Glutamatergic neuron (in vitro differentiated cells): ENCODE results near the gene CCNK. TPM values are rescaled to one million over a fixed set of nuclear protein-coding genes. Genes with fewer than 3 reads are reported as not detected.

Experiments
- DNase-seq: peaks from one replicate; pipeline ENCODE4 v3.0.0; 2022
- H3K27ac Mint-ChIP-seq: one replicate; pipeline ENCODE4 v1.8.0; 2020; ENCODE audit warnings: mild to moderate bottlenecking, mixed read lengths, inconsistent platforms; ENCODE audit not compliant: unreplicated experiment
- H3K27me3 Mint-ChIP-seq: one replicate; pipeline ENCODE4 v1.8.0; 2020; ENCODE audit warnings: mild to moderate bottlenecking, moderate library complexity, mixed read lengths, inconsistent platforms; ENCODE audit not compliant: unreplicated experiment
- H3K36me3 Mint-ChIP-seq: one replicate; pipeline ENCODE4 v1.8.0; 2020; ENCODE audit warnings: mild to moderate bottlenecking, mixed read lengths, inconsistent platforms; ENCODE audit not compliant: unreplicated experiment
- H3K4me1 Mint-ChIP-seq: one replicate; pipeline ENCODE4 v1.8.0; 2020; ENCODE audit warnings: mild to moderate bottlenecking, low read depth, mixed read lengths, inconsistent platforms; ENCODE audit not compliant: unreplicated experiment
- H3K4me3 Mint-ChIP-seq: one replicate; pipeline ENCODE4 v1.8.0; 2020; ENCODE audit warnings: mild to moderate bottlenecking, mixed read lengths, inconsistent platforms; ENCODE audit not compliant: unreplicated experiment
- H3K9me3 Mint-ChIP-seq: one replicate; pipeline ENCODE4 v1.8.0; 2020; ENCODE audit warnings: mild to moderate bottlenecking, moderate library complexity, mixed read lengths, inconsistent platforms; ENCODE audit not compliant: unreplicated experiment
- total RNA-seq: library from RNA; stranded (reverse); fragmentation: NEBNext Ultra II Directional; extraction: Animal tissue kit (Norgen Biotek cat#: 25700); gene quantifications from one replicate; pipeline ENCODE4 v1.2.1, GENCODE V29; 2021; ENCODE audit not compliant: unreplicated experiment
- TF ChIP-seq, protein P1 (sequence below): fragments of 200-600 bp; sonication (generic); IDR thresholded peaks from one replicate; pipeline ENCODE4 v1.5.0; 2021; ENCODE audit not compliant: partially characterized antibody, unreplicated experiment

The CCNK gene
- total RNA-seq, 1 donor from 2014 or later: 47.2 TPM

DNA sequence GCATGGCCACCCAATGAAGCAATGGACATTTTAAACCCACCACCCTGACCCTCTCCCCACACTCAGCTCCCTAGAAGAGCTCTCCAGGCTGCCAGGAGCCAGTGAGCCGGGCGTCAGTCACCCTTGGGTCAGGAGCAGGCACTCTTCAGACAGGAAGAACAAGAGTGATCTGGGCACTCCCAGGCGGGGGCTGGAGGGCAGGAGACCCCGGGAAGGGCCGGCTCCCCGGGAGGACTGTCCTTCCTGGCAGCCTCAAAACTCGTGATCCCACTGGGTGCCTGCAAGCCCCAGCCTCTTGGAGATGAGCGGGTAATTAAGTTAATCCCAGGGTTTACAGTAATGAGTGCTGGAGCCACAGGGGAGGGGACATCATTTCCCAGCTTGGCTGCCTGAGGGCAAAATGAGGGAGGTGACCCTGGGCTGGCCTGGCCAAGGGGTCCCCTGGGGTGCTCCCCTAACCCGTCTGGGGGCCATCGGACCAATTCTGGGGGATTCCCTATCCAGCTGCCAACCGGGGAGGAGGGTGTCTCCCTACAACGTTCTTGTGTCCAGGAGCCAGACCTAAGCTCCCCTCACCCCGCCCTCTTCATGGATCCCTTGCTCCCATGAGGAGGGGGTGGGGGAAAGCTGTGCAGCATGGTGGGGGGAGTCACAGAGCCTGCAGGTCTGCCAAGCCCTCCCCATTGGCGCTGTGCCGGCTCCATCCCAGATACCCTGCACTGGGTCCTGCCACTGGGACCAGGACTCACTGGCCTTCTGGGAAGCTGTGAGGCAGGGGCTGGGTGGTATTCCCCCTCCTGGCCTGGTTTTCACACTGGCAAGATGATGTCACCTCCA lies 59.2 kb downstream of the CCNK start:
- DNase-seq: no peak
- TF ChIP-seq, protein P1, sequence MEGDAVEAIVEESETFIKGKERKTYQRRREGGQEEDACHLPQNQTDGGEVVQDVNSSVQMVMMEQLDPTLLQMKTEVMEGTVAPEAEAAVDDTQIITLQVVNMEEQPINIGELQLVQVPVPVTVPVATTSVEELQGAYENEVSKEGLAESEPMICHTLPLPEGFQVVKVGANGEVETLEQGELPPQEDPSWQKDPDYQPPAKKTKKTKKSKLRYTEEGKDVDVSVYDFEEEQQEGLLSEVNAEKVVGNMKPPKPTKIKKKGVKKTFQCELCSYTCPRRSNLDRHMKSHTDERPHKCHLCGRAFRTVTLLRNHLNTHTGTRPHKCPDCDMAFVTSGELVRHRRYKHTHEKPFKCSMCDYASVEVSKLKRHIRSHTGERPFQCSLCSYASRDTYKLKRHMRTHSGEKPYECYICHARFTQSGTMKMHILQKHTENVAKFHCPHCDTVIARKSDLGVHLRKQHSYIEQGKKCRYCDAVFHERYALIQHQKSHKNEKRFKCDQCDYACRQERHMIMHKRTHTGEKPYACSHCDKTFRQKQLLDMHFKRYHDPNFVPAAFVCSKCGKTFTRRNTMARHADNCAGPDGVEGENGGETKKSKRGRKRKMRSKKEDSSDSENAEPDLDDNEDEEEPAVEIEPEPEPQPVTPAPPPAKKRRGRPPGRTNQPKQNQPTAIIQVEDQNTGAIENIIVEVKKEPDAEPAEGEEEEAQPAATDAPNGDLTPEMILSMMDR: no peak
- peaks cover 34% of the 10 kb centered on the region for H3K4me1 Mint-ChIP-seq
- H3K27me3 Mint-ChIP-seq: peaks cover 16% of the 10 kb centered on the region
- no peak overlapping the region for H3K27ac Mint-ChIP-seq
- H3K9me3 Mint-ChIP-seq: peaks cover 8% of the 10 kb centered on the region
- no peaks in the 10 kb centered on the region for H3K36me3 Mint-ChIP-seq
- H3K4me3 Mint-ChIP-seq: no peak overlapping the region

DNA sequence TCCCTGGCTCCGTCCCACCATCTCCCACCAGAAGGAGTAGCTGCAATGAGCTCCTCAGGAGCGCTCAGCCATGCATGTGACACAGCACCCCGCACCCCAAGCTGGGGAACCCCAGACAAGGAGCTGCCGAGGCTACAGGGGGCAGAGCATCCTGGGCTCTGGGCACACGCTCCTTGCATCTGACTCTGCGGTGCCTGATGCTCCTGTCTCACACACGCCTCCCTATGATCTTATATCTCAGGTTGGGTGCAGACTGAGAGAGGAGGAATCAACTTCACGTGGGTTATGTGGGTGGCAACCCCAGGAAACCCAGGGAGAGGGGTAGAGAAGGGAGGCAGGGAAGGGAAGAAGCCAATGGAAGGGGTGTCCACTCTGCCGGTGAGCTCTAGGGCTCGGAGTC lies 60.0 kb downstream of the CCNK start:
- H3K27me3 Mint-ChIP-seq: peaks cover 16% of the 10 kb centered on the region
- TF ChIP-seq, protein P1: no peak
- peaks cover 8% of the 10 kb centered on the region for H3K9me3 Mint-ChIP-seq
- peak overlapping the region; percentile 43 for H3K27ac Mint-ChIP-seq
- DNase-seq: no peak
- H3K4me1 Mint-ChIP-seq: peaks cover 42% of the 10 kb centered on the region
- no peaks in the 10 kb centered on the region for H3K36me3 Mint-ChIP-seq
- peak overlapping the region; percentile 42 for H3K4me3 Mint-ChIP-seq

DNA sequence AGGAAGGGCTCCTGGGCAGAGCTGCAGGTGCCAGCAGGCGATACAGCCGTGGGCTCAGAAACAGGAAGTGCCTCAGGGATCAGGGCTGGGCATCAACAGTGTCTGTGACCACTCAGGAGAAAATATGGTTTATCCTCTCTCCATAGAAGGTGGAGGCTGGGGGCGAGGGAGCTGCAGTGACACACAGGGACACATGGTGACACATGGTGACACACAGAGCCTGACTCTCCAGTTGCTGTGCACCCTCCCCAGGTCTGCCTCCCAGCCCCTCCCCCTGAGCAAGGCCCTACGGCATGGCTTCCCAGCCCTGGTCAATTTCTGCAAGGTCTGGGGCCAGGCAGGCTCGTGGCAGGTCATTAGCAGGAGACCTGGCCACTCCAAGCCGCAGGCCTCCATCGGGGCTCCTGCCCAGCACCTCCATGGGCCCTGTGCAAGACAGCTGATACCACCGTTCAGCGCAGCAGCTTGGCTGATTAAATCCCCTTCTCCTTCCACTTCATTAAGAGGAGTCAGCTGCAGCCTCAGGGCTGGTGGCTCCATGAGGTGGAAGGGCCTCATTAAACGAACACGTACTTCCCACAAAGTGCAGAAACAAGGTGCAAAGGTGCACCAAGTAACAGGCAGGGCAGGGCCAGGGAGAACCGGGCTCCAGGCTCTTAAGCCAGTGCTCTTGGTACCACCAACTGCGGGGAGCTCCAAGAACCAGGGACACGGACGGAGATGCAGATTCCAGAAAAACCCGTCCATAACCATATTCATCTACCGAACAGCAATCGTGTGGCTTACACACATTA lies 60.7 kb downstream of the CCNK start:
- H3K27me3 Mint-ChIP-seq: peaks cover 18% of the 10 kb centered on the region
- H3K36me3 Mint-ChIP-seq: no peaks in the 10 kb centered on the region
- H3K9me3 Mint-ChIP-seq: peaks cover 8% of the 10 kb centered on the region
- peak overlapping the region; percentile 28 for H3K27ac Mint-ChIP-seq
- peak; percentile 54 for DNase-seq
- TF ChIP-seq, protein P1: no peak
- peak overlapping the region; percentile 42 for H3K4me3 Mint-ChIP-seq
- peaks cover 46% of the 10 kb centered on the region for H3K4me1 Mint-ChIP-seq

DNA sequence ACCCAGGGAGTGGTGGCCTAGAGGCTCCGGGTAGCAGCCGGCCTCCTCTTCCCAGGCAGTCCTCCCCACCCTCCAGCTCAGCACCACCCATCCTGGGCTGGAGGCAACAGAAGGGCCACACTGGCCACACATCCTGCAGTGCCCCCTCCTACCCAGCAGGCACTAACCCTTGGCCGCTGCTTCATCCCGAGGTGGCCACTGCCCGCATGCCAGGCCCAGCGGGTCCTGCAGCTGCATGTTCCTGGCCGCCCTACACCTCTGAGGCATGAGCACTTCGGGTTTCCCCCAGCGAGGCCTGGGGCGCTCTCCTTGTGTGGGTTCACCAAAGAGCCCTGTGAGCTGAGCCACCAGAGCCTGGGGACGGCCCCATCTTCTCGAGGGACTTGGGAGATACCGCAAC lies 61.4 kb downstream of the CCNK start:
- no peak overlapping the region for H3K4me3 Mint-ChIP-seq
- TF ChIP-seq, protein P1: no peak
- no peak for DNase-seq
- no peak overlapping the region for H3K27ac Mint-ChIP-seq
- peaks cover 18% of the 10 kb centered on the region for H3K27me3 Mint-ChIP-seq
- H3K36me3 Mint-ChIP-seq: no peaks in the 10 kb centered on the region
- H3K4me1 Mint-ChIP-seq: peaks cover 46% of the 10 kb centered on the region
- H3K9me3 Mint-ChIP-seq: peaks cover 8% of the 10 kb centered on the region
